Measurements from ENCODE around the gene GAD2.

DNA sequence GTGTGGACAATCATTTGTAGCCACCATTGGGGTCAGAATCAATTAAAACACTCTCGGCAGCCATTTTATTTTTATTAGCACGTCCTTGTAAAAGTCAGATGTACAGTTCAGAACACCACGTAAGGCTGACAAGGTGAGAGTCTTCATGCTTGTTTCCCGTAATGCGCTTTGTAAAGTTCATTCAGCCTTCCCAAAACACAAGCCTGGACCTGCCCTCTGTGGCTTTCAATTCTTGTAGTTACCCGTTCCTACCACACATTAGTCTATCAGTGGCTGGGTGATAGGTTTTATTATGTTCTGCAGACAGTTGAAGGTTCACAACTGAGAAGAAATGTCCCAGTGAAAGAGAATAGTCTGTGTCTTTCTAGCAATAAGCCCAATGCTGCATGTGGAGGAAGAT lies 35.4 kb downstream of the GAD2 start:
- TF ChIP-seq, protein P1, sequence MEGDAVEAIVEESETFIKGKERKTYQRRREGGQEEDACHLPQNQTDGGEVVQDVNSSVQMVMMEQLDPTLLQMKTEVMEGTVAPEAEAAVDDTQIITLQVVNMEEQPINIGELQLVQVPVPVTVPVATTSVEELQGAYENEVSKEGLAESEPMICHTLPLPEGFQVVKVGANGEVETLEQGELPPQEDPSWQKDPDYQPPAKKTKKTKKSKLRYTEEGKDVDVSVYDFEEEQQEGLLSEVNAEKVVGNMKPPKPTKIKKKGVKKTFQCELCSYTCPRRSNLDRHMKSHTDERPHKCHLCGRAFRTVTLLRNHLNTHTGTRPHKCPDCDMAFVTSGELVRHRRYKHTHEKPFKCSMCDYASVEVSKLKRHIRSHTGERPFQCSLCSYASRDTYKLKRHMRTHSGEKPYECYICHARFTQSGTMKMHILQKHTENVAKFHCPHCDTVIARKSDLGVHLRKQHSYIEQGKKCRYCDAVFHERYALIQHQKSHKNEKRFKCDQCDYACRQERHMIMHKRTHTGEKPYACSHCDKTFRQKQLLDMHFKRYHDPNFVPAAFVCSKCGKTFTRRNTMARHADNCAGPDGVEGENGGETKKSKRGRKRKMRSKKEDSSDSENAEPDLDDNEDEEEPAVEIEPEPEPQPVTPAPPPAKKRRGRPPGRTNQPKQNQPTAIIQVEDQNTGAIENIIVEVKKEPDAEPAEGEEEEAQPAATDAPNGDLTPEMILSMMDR (IDR thresholded peaks at IDR 0.05 in 8 of 11, conservative IDR thresholded peaks at IDR 0.05 in 3 of 11): no peak
- no peak for TF ChIP-seq POLR2AphosphoS5 (IDR thresholded peaks at IDR 0.05)
